Stomach (tissue), 4 donors: ENCODE data around the gene S100A8.

Source experiments
- EP300 ChIP-seq: sonication (generic); formaldehyde crosslinking; IDR thresholded peaks from one replicate; pipeline ENCODE4 v1.6.1; 2017; ENCODE audit warnings: antibody characterized with exemption
- TF ChIP-seq, protein P1 (sequence below), 7 experiments: fragments of 450-650 bp in 4 of 7; fragments of 200-600 bp in 3 of 7; sonication (generic) in 3 of 7; IDR thresholded peaks; one replicate each; pipeline ENCODE4 v1.5.1; 2016 to 2019; ENCODE audit warnings: antibody characterized with exemption in 7 of 7, control low read depth in 2 of 7, mild to moderate bottlenecking in 1 of 7

DNA sequence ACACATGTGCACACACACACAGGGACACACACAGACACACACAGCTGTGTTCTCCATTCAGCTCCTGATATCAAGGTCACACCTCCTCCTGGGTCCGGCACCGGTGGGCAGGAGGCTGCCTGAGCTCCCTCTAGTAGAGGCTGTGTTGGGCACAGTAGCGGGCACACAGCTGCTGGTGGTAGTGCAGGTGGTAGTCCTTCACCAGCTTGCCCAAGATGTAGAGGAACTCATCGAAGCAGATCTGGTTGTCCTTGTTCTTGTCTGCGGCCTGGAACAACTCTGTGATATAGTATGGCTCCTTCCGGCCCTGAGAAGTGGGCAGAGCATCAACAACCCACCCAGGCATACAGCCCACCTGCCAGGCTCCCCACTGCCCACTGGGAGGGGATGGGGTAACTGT lies 5.6 kb upstream of the S100A8 start:
- TF ChIP-seq, protein P1, sequence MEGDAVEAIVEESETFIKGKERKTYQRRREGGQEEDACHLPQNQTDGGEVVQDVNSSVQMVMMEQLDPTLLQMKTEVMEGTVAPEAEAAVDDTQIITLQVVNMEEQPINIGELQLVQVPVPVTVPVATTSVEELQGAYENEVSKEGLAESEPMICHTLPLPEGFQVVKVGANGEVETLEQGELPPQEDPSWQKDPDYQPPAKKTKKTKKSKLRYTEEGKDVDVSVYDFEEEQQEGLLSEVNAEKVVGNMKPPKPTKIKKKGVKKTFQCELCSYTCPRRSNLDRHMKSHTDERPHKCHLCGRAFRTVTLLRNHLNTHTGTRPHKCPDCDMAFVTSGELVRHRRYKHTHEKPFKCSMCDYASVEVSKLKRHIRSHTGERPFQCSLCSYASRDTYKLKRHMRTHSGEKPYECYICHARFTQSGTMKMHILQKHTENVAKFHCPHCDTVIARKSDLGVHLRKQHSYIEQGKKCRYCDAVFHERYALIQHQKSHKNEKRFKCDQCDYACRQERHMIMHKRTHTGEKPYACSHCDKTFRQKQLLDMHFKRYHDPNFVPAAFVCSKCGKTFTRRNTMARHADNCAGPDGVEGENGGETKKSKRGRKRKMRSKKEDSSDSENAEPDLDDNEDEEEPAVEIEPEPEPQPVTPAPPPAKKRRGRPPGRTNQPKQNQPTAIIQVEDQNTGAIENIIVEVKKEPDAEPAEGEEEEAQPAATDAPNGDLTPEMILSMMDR (IDR thresholded peaks at IDR 0.05): no peak
- no peak for TF ChIP-seq EP300
